Measurements from ENCODE around the gene USP30. TPM values are rescaled to one million over a fixed set of nuclear protein-coding genes. Genes with fewer than 3 reads are reported as not detected.

The USP30 gene
- total RNA-seq, 4 donors from 2014 or later: 16.3 to 38.1 (median 25.1) TPM

DNA sequence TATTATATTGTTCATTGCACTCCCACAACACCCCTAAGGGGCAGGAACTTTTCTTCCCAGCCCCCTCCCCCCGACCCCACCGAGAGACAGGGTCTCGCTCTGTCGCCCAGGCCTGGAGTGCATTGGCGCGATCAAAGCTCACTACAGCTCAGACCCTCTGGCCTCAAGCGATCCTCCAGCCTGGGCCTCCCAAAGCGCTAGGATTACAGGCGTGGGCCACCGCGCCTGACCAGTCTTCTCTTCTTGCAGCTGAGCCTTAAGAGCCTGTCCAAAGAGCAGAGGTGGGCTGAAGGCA is 44.7 kb downstream of the USP30 start:
- no peak for TF ChIP-seq CTCF (IDR thresholded peaks at IDR 0.05; ENCODE audit: low read depth)

DNA sequence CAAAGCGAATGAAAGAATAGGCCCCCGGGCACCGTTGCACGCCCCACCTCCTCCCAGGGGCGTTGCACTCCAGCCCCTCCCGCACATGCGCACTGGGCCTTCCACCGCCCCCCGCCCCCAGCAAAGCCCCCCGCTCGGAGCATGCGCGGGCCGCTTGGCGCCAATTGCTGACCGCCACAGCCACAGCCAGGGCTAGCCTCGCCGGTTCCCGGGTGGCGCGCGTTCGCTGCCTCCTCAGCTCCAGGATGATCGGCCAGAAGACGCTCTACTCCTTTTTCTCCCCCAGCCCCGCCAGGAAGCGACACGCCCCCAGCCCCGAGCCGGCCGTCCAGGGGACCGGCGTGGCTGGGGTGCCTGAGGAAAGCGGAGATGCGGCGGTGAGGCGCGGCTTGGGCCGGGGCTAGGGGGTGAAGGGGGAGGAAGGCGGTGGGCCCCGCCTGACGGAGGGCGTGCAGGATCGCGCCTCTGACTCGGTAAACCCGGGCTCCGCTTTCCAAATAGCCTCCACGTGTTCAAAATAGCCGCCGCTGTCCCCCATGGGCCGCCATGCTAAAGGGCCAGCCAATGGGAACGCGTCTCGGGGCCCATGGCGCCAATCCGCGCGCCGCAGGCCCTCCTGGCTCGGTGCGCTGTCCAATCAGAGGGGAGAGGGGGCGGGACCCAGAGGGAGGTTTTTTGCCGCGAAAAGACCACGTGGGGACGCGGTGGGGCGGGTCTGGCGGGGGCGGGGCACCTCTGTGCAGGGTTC is 45.2 kb downstream of the USP30 start, which contains the start of gene UNG:
Gene UNG, plus strand, starts transcription at position 163 of the 748 bp plus-strand sequence. Its CDS starts 83 bp downstream, at position 246.
- no peak for TF ChIP-seq CTCF (IDR thresholded peaks at IDR 0.05; ENCODE audit: low read depth)

- TF ChIP-seq CTCF (IDR thresholded peaks at IDR 0.05; ENCODE audit: low read depth): no peak
Observed at GRCh38 chr12:109098183-109098604, 45.8 kb downstream of the USP30 start.

GRCh38 chr12:109098651-109099050 is 46.3 kb downstream of the USP30 start:
- TF ChIP-seq CTCF (IDR thresholded peaks at IDR 0.05; ENCODE audit: low read depth): no peak

DNA sequence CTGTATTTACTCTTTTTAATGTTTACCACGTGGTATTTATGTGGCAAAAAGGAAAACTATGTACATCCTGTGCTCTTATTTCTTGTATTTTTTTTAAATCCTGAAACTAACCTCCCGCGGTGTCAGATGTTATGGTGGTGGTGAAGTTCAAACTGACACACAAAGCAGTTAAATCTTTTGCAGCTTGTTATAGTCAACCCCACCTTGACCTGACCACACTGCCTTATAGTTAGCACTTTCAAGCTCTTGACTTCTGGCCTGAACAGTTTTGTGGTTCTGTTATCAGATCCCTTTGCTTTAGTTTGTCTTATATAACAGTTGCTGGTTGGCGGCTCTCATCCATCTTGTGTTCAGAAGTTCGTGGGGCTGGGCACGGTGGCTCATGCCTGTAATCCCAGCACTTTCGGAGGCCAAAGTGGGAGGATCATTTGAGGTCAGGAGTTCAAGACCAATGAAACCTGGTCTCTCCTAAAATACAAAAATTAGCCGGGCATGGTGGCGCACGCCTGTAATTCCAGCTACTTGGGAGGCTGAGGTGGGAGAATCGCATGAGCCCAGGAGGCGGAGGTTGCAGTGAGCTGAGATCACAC is 47.1 kb downstream of the USP30 start:
- no peak for TF ChIP-seq CTCF (IDR thresholded peaks at IDR 0.05; ENCODE audit: low read depth)

DNA sequence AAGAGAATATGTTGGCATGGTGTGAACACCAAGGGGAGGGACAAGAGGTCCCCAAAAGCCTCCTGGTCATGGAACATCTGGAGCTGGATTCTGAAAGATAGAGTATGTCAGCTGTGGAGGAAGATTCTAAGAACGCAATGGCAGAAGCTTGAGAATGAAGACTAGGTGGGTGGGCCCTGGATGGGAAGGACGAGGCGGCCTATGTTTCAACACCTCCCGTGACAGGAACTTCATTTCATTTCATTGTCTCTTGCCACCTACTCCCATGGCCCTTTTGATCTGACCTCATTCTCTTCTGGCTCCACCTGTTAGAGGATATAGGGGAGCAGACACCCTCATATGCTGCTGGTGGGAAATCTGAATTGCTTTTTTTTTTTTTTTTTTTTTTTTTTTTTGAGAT is 48.4 kb downstream of the USP30 start:
- TF ChIP-seq CTCF (IDR thresholded peaks at IDR 0.05; ENCODE audit: low read depth): no peak

DNA sequence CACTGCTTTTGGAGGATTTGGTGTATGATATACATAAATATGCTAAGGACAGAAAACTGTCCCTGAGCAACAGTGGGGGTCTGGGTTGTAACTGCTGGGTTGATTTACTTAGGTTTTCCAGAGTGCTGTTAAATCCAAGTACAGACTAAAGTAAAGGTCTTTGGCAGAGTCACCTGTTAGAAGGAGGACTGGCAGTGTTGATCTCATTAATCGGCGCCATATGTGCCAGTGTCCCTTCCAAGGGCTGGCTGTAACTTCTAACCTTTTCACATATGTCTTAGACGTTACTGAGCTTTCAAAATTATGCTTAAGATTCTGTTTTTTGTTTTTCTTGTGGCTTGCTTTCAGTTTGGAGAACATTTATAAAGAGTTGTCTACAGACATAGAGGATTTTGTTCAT is 50.1 kb downstream of the USP30 start:
- no peak for TF ChIP-seq CTCF (IDR thresholded peaks at IDR 0.05; ENCODE audit: low read depth)

Data from subcutaneous adipose tissue (tissue), 4 donors.